Activated T-helper 17 cell treated with anti-CD3 and anti-CD28 coated beads, Interleukin-2, amount 50 U/mL, for 72 hours (primary cell): ENCODE data around the gene EPB41L4A. TPM values are rescaled to one million over a fixed set of nuclear protein-coding genes. Genes with fewer than 3 reads are reported as not detected.
"Not testable (repeated sequence)": the region's sequence is repeated elsewhere in the genome, so short reads cannot be mapped to it uniquely, and the experiment has no call there.

Experiments
- ATAC-seq: fragments of 150-1000 bp; cut with Tn5 transposase; replicated peaks from 2 replicates; pipeline ENCODE4 v1.10.0; 2021; ENCODE audit warnings: mild to moderate bottlenecking, moderate library complexity
- H3K27ac Mint-ChIP-seq: one replicate; pipeline ENCODE4 v1.8.0; 2022; ENCODE audit warnings: mixed read lengths
- H3K27me3 Mint-ChIP-seq: one replicate; pipeline ENCODE4 v1.8.0; 2022; ENCODE audit warnings: mixed read lengths
- H3K36me3 Mint-ChIP-seq: one replicate; pipeline ENCODE4 v1.8.0; 2022; ENCODE audit warnings: low read depth, mild to moderate bottlenecking, mixed read lengths
- H3K4me1 Mint-ChIP-seq: one replicate; pipeline ENCODE4 v1.8.0; 2022; ENCODE audit warnings: mixed read lengths
- H3K4me3 Mint-ChIP-seq: one replicate; pipeline ENCODE4 v1.8.0; 2022; ENCODE audit warnings: mild to moderate bottlenecking, mixed read lengths
- H3K9me3 Mint-ChIP-seq: one replicate; pipeline ENCODE4 v1.8.0; 2022; ENCODE audit warnings: mixed read lengths
- total RNA-seq, 2 donors: library from RNA; stranded (reverse); gene quantifications; one replicate each; pipeline ENCODE4 v1.2.3, GENCODE V29; 2022

EPB41L4A gene
- total RNA-seq, 2 donors from 2014 or later: 0.30 to 0.85 TPM

DNA sequence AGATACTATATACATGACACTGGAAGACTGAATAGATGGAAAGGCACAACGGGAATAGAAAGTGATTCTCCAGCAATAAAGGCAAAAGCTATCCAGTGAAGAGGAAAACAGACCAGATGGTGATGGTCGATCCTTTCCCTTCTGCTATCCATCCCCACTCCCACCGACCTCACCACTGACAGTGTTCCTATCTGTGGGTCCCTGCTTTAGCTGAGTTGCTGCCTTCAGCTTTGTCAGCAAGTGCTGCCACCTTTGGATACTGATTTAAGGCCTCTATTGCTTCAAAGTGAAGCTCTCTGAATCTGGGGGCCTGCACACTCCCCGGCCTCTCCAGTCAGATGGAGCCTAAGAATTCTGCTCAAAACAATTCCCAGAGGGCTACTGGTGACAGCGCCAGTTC lies 32.3 kb downstream of the EPB41L4A start:
- Mint-ChIP-seq H3K27ac (no peak overlapping the region), H3K9me3 (no peaks in the 10 kb centered on the region), H3K4me1 (no peaks in the 10 kb centered on the region), H3K27me3 (peaks cover 10% of the 10 kb centered on the region), H3K36me3 (no peaks in the 10 kb centered on the region), H3K4me3 (no peak overlapping the region)
- ATAC-seq: no peak

- Mint-ChIP-seq H3K27ac (no peak overlapping the region), H3K36me3 (no peaks in the 10 kb centered on the region), H3K9me3 (no peaks in the 10 kb centered on the region), H3K27me3 (peaks cover 4% of the 10 kb centered on the region), H3K4me3 (no peak overlapping the region), H3K4me1 (no peaks in the 10 kb centered on the region)
- no peak for ATAC-seq
These were observed 33.1 kb downstream of the EPB41L4A start for GRCh38 chr5:112385969-112386368.

DNA sequence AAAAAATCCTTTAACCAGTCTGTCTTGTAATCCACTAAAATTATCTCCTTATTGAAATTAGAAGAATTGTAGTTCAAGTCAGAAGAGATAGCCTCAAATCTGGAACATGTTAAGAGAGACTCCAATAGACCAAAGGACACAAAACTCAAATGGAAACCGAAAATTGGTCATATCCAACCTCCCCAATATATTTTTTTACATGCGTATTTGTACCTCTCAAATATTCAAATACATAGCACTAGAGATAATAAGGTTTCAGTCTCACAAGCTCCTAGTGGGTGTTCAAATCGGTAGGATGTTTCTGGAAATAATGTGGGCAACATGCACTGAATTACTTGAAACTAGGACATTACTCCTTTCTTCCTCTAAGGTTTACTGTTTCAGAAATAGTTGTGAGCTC lies 33.5 kb downstream of the EPB41L4A start:
- ATAC-seq: no peak
- Mint-ChIP-seq H3K4me3 (no peak overlapping the region), H3K27ac (no peak overlapping the region), H3K36me3 (no peaks in the 10 kb centered on the region), H3K4me1 (no peaks in the 10 kb centered on the region), H3K9me3 (no peaks in the 10 kb centered on the region), H3K27me3 (peaks cover 8% of the 10 kb centered on the region)

DNA sequence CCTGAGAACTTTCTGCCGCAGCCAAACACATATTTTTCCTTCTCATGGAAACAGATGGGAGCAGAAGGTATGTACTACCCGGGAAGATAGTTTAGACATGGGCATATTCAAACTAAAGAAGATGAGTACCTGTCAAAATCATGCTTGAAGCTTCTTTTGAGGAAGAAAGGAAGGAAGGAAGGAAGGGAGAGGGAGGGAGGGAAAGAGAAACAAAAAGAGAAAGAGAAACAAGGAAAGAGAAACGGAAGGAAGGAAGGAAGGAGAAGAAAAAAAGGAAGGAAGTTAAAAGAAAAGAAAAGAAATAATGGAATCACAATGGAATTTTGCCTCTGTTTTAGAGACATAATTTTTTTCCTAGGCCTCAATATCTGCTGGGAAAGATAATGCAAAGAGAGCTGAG lies 34.6 kb downstream of the EPB41L4A start:
- Mint-ChIP-seq H3K27me3 (peaks cover 6% of the 10 kb centered on the region), H3K4me3 (no peak overlapping the region), H3K27ac (no peak overlapping the region), H3K9me3 (no peaks in the 10 kb centered on the region), H3K36me3 (no peaks in the 10 kb centered on the region), H3K4me1 (no peaks in the 10 kb centered on the region)
- ATAC-seq: no peak

DNA sequence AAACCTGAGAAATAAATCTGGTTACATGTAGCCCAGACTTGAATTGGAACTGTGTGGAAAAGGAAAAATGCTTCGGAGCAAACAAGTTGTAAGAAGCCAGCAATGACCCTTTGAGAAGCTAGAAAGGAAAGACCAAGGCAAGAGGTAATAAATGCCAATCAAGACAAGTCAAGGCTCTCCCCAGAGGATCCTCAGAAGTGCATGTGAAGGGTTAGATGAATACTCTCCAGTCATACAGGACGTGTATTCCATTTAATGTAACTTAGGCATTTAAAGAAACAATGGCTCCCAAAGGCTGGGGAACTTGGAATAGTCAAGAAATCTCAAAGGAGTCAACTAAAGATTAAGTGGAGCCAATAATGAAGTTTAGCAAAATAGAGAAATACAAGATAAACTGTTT lies 36.2 kb downstream of the EPB41L4A start:
- Mint-ChIP-seq H3K4me3 (no peak overlapping the region), H3K4me1 (no peaks in the 10 kb centered on the region), H3K27ac (no peak overlapping the region), H3K9me3 (no peaks in the 10 kb centered on the region), H3K36me3 (no peaks in the 10 kb centered on the region), H3K27me3 (peaks cover 8% of the 10 kb centered on the region)
- no peak for ATAC-seq

DNA sequence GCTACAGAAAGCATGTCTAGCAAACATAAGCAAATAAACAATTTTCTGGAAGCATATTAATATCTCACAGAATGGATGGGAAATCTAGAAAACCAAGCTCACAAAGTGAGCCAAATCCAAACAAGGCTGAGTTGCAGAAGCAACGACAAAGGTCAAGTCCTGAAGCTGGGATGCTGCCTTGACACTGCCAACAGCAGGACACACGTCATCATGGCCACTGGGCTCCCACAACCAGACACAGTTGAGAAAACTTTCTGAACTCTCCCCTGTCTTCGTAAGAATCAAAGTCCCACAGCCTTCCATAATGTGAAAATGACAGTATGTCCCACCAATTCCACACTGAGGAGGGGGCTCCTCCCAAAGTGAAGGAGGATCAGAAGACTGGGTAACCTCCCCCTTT lies 37.6 kb downstream of the EPB41L4A start:
- Mint-ChIP-seq H3K27me3 (peaks cover 8% of the 10 kb centered on the region), H3K36me3 (no peaks in the 10 kb centered on the region), H3K27ac (no peak overlapping the region), H3K4me1 (no peaks in the 10 kb centered on the region), H3K9me3 (no peaks in the 10 kb centered on the region), H3K4me3 (no peak overlapping the region)
- ATAC-seq: no peak

GRCh38 chr5:112379542-112380325 lies 39.3 kb downstream of the EPB41L4A start:
- H3K36me3 Mint-ChIP-seq: no peaks in the 10 kb centered on the region
- H3K27ac Mint-ChIP-seq: no peak overlapping the region
- peaks cover 18% of the 10 kb centered on the region for H3K27me3 Mint-ChIP-seq
- H3K4me3 Mint-ChIP-seq: no peak overlapping the region
- H3K9me3 Mint-ChIP-seq: no peaks in the 10 kb centered on the region
- ATAC-seq: no peak
- H3K4me1 Mint-ChIP-seq: no peaks in the 10 kb centered on the region

- no peak overlapping the region for H3K27ac Mint-ChIP-seq
- no peak for ATAC-seq
These were observed 44.3 kb downstream of the EPB41L4A start for GRCh38 chr5:112374818-112375217.

GRCh38 chr5:112374356-112374755 lies 44.7 kb downstream of the EPB41L4A start:
- Mint-ChIP-seq H3K4me3 (no peak overlapping the region), H3K4me1 (no peaks in the 10 kb centered on the region), H3K36me3 (no peaks in the 10 kb centered on the region), H3K9me3 (no peaks in the 10 kb centered on the region), H3K27ac (no peak overlapping the region), H3K27me3 (peaks cover 26% of the 10 kb centered on the region)
- no peak for ATAC-seq

More at GRCh38 chr5:112374818-112375217, 44.3 kb downstream of the EPB41L4A start:
- Mint-ChIP-seq H3K27me3 (peaks cover 29% of the 10 kb centered on the region), H3K36me3 (no peaks in the 10 kb centered on the region), H3K4me3 (no peak overlapping the region), H3K9me3 (no peaks in the 10 kb centered on the region), H3K4me1 (no peaks in the 10 kb centered on the region)

DNA sequence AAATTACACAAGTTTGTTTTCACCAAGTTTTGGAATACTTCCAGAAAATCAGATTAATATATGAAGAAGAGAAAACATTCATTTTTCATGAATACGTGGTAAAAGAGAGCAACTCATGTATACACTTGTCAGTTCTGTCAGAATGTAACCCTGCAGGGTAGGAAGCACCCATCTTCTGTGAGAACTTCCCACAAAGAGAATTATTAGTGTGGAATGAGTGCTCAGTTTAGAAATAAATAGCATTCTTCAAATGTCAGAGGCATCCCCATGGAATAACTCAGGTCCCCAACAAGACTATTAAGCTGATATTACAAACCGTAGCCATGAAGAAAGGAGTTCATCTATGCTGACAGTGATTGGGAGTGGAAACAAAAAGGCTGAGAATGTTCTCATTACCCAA lies 45.2 kb downstream of the EPB41L4A start:
- H3K27me3 Mint-ChIP-seq: peaks cover 24% of the 10 kb centered on the region
- no peak overlapping the region for H3K4me3 Mint-ChIP-seq
- H3K36me3 Mint-ChIP-seq: no peaks in the 10 kb centered on the region
- ATAC-seq: no peak
- H3K9me3 Mint-ChIP-seq: no peaks in the 10 kb centered on the region
- no peak overlapping the region for H3K27ac Mint-ChIP-seq
- H3K4me1 Mint-ChIP-seq: no peaks in the 10 kb centered on the region

- Mint-ChIP-seq H3K4me3 (no peak overlapping the region), H3K4me1 (no peaks in the 10 kb centered on the region), H3K9me3 (no peaks in the 10 kb centered on the region), H3K36me3 (no peaks in the 10 kb centered on the region), H3K27ac (no peak overlapping the region), H3K27me3 (peaks cover 24% of the 10 kb centered on the region)
- ATAC-seq: no peak
These were observed 46.5 kb downstream of the EPB41L4A start for GRCh38 chr5:112372543-112372942.

- ATAC-seq: no peak
- Mint-ChIP-seq H3K4me3 (no peak overlapping the region), H3K36me3 (no peaks in the 10 kb centered on the region), H3K4me1 (no peaks in the 10 kb centered on the region), H3K27ac (no peak overlapping the region), H3K27me3 (peaks cover 24% of the 10 kb centered on the region), H3K9me3 (no peaks in the 10 kb centered on the region)
These were observed 48.0 kb downstream of the EPB41L4A start for GRCh38 chr5:112371067-112371466.

DNA sequence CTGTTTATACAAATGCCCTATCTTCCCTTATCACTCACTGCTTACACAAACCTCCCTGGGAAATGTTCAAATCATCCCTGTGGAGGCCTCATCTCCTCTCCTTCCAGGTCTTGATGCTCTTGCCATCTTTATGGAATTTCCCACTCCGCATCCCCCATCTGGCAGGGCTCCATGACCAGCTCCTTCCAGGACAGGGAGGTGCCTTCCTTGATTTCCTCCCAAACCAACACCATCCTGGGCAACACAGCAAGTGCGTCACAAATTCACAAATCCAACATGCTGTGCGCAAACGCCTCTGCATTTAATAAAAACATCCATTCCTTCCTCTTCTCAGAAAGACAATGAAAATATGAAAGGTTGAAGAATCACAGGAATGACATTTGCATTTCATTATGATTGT lies 51.7 kb downstream of the EPB41L4A start:
- ATAC-seq: no peak
- no peaks in the 10 kb centered on the region for H3K9me3 Mint-ChIP-seq
- H3K36me3 Mint-ChIP-seq: no peaks in the 10 kb centered on the region
- H3K4me3 Mint-ChIP-seq: no peak overlapping the region
- no peak overlapping the region for H3K27ac Mint-ChIP-seq
- peaks cover 3% of the 10 kb centered on the region for H3K27me3 Mint-ChIP-seq
- no peaks in the 10 kb centered on the region for H3K4me1 Mint-ChIP-seq

DNA sequence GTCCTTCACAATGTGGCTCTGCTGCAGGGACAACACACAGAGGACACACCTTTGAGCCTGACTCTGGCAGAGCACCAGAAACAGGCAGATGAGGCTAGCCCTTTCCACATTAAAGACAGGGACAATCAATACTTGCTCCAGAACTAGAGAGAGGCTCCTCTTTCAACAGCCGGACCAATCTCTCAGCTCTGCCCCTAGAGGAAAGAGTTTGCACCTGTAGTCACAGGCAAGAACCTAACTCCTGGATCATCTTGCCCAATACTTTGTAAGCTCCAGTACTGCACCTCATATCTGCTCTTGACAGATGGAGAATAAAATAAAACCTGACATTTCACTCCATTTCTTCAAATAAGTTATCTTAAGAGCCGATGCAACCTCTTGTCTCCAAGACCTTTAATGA lies 52.1 kb downstream of the EPB41L4A start:
- no peak for ATAC-seq
- no peaks in the 10 kb centered on the region for H3K9me3 Mint-ChIP-seq
- H3K4me1 Mint-ChIP-seq: no peaks in the 10 kb centered on the region
- no peaks in the 10 kb centered on the region for H3K36me3 Mint-ChIP-seq
- no peak overlapping the region for H3K27ac Mint-ChIP-seq
- no peaks in the 10 kb centered on the region for H3K27me3 Mint-ChIP-seq
- no peak overlapping the region for H3K4me3 Mint-ChIP-seq

DNA sequence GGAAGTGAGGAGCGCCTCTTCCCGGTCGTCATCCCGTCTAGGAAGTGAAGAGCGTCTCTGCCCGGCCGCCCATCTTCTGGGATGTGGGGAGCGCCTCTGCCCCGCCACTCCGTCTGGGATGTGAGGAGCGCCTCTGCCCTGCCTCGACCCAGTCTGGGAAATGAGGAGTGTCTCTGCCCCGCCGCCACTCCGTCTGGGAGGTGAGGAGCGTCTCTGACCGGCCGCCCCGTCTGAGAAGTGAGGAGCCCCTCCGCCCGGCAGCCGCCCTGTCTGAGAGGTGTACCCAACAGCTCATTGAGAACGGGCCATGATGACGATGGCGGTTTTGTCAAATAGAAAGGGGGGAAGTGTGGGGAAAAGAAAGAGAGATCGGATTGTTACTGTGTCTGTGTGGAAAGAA lies 58.3 kb downstream of the EPB41L4A start:
- not testable (repeated sequence) for H3K27ac Mint-ChIP-seq, H3K9me3 Mint-ChIP-seq, H3K27me3 Mint-ChIP-seq, H3K4me3 Mint-ChIP-seq, ATAC-seq, H3K36me3 Mint-ChIP-seq, H3K4me1 Mint-ChIP-seq
